ENCODE results near the gene GTF2H3. TPM values are rescaled to one million over a fixed set of nuclear protein-coding genes. Genes with fewer than 3 reads are reported as not detected.
"Not testable (repeated sequence)": the region's sequence is repeated elsewhere in the genome, so short reads cannot be mapped to it uniquely, and the experiment has no call there.

The GTF2H3 gene
- total RNA-seq (2014; rRNA removed; shearing (Covaris generic)) = 61.3 and 67.7 TPM in 2 replicates

DNA sequence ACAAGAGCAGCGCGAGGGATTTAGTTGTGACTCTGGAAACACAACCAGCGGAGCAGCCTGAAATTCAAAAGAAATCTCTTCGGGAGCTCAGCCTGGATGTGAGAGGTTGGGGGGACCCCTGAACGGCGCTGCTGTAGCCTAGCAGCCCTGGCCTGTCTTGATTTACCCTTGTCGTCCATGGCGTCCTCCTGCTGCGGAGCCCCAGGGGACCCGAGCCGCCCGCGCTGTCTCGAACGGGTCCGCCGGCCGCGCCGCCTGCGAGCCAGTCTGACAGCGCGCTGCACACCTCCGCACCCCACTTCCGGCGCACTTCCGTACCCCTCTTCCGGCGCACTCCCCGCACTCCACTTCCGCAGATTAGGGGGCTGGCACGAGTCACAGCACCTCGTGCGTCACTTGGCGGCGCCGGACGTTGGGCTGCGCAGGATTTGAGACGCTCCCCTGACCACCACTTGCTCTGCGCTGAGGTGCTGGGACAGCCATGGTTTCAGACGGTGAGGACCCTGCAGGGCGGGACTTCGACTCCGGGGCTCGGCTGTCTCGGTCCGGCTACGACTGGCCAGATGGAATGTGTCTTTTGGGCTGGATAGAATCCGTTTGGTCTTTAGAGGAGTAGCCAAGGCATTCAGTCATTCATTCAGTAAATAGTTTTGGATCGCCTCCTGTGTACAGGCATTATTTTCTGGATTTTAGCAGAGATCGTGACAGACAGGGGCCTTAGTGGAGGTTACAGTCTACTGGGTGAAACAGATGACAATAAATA is at the start of gene GTF2H3, which contains the start of gene EIF2B1:
TSS of gene GTF2H3 (plus strand) at position 451 of the 763 bp plus-strand sequence. CDS start at position 482, 31 bp downstream.
TSS of gene EIF2B1 (minus strand) at position 308 of the 763 bp plus-strand sequence. CDS start at position 179, 129 bp downstream.
- DNase-seq (ENCODE audit: low read depth) = peak; percentile 96

DNA sequence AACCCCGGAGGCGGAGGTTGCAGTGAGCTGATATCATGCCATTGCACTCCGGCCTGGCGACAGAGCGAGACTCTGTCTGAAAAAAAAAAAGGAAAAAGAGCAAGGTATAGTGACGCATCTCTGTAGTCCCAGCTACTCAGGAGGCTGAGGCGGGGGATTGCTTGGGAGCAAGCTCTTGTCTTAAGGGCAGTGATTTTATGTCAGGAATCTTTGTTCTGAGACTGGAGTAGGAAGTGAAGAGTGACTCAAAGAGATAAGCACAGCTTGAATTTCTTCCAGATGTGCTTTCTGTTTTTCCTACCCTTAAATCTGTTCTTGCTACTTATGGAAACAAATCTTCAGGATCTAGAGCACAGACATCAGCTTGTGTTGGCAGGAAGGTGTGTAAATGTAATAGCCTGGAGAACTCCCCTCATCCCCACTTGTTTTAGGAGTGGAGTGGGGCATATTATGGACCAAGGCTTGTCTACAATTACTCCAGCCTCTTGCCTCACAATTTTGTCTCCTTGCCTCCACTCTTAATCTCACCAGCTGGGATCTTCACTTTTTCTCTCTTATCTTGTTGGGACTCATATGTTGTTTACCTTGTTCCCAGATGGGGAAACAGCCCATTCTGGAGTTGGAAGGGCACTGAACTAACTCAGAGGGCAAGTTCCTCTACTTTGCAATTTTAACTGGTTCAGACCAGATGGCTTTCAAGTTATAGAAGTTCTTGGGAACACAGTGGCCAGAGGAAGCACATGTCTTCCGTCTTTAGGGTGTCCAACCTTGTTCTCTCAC is 41.7 kb upstream of the GTF2H3 start:
- no peak for DNase-seq (ENCODE audit: low read depth)

GRCh38 chr12:123595729-123596128 is 37.9 kb upstream of the GTF2H3 start:
- peak; percentile 20 for DNase-seq (ENCODE audit: low read depth)

DNA sequence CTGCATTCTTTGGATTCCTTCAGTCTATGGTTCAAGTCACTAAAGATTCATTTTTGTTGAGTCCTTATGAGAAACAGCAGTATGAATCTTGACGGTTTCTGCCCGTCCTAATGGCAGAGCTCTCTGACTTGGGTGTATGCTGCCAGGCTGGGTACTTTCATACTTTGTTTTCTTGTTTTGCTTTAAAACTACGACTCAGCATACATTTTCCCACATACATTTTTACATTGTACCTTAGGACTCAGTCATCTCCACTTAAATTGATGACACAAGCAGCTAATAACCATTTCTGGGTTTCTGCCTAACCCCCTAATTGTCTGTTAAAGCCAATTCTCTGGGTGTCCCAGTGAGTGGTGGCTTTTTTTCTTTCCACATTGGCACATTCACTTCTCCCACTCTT is 36.5 kb upstream of the GTF2H3 start:
- no peak for DNase-seq (ENCODE audit: low read depth)

DNA sequence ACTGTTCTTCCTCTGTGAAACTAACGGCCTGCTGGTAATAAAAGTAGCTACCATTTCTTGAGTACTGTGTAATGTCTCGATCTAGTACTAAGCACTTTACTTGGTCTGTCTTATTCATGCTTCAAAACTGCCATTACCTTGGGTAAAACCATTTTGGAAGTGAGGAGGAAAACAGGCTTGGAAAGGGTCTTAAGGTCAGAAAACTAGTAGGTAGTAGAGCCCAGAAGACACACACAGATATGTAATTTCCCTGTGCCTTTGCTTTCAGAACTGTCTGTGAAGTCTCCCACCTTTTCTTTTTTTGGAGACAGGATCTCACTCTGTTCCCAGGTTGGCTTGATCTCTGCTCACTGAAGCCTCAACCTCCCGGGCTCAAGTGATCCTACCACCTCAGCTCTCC is 35.1 kb upstream of the GTF2H3 start:
- DNase-seq (ENCODE audit: low read depth) = no peak

DNA sequence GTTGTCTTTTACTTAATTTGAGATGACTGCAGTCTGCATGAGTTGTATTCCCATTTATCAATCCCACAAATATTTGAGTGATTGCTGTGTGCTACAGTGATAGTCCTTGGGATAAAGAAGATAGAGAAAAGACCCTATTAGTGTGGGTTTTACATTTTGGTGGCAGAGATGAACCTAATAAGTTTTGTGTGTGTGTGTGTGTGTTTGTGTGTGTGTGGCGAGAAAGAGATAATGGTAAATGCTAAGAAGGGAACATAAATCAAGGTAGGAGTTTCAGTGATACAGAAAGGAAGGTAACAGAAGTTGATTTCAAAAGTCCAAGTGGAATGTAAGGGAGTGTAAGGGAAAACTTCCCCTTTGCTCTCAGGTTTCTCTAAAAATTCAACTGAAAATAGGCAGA is 34.3 kb upstream of the GTF2H3 start:
- DNase-seq (ENCODE audit: low read depth) = no peak

DNA sequence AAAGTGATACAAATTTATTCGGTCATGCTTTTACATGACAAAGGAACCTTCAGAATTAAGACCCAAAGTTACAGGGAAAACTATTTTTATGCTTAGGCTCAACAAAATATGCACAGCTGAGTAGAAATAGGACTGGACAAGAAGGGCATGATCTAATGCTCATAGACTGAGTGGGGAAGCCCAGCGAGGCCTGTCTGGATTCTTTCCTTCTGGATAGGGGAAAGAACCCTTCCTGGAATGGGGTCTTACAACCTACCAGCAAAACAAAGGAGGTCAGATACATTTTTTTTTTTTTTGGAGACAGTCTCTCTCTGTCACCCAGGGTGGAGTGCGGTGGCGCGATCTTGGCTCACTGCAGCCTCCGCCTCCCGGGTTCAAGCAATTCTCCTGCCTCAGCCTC is 33.9 kb upstream of the GTF2H3 start:
- no peak for DNase-seq (ENCODE audit: low read depth)

GRCh38 chr12:123601602-123602489 is 31.8 kb upstream of the GTF2H3 start, which contains the start of gene DDX55:
TSS of gene DDX55 (plus strand) at chr12:123602099. CDS start at chr12:123602149, 50 bp downstream.
- DNase-seq (ENCODE audit: low read depth) = peak; percentile 78

DNA sequence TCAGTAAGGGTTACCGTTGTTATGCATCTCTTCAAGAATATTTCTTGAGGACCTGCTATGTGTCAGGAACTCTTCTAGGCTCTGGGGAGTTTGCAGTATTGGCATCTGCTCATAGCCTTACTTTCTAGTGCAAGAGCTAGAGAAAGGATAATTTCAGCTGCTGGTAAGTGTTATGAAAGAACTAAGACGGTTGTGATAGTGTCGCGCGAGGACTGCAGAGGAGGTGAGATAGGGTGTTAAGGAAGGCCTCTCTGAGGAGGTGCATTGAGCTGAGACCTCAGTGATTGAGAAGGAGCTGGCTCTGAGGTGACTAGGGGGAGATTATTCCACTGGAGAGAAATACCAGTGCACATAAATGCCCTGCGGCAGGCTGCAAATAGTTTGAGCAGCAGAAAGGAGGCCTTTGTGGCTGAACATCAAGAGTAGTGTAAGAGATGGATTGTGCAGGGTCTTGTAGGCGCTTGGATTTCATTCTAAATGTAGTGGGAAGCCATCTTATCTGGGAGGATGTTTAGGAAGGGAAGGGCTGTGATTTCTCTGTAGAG is 30.9 kb upstream of the GTF2H3 start:
- peak; percentile 14 for DNase-seq (ENCODE audit: low read depth)

GRCh38 chr12:123603495-123603894 is 30.1 kb upstream of the GTF2H3 start:
- DNase-seq (ENCODE audit: low read depth) = not testable (repeated sequence)

DNA sequence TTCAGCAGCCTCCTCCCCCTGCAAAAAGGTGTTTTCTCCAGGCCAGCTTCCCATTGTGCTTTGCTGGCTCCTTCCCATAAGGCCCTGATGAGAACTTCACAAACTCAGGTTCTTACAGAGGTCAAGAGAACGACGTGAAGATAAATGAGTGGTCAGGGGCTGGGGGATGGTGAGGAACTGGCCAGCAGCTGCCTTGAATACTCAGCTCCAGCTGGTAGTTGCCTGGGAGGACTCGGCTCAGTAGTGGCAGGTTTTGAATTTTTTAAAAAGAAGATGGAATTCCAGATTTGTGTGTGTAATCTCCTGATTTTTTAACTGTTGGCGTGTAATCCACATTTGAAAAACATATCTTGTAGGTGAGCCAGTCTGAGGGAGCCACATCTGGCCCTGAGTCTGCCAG is 25.9 kb upstream of the GTF2H3 start:
- DNase-seq (ENCODE audit: low read depth) = no peak

DNA sequence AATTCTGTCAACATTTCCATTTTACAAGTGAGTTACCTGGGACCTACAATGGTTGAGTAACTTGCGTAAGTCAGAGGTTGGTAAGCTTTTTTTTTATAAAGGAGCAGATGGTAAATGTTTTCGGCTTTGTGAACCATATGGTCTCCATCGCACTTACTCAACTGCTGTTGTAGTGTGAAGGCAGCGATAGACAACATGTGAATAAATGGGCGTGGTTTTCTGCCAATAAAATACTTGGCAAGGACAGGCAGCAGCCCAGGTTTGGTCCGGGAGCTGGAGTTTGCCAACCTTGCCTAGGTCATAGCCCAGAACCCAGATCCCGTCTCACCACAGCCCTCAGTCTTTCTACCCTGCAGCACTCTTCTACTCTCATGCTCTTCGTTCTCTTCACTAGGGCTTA is 25.4 kb upstream of the GTF2H3 start:
- DNase-seq (ENCODE audit: low read depth) = no peak

GRCh38 chr12:123614110-123614509 is 19.5 kb upstream of the GTF2H3 start:
- DNase-seq (ENCODE audit: low read depth) = no peak

DNA sequence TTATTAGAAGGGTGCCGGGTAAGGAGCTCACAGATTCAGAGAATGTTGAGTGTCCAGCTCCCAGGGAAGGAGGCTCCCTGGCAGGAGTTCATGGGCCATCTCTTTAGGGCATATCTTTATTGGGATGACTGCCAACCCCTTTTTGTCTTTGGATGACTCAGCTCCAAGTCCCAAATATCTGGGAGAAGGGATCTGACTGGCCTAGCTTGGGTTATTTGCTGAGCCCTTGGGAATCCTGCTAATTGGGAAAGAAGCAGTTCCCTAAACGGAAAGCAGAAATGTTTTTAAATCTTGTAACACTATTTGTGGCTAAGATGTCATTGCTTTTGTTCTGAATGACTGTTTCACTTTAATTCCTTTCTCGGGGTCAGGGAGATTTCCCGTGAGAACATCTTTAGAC is 19.1 kb upstream of the GTF2H3 start:
- peak; percentile 81 for DNase-seq (ENCODE audit: low read depth)

GRCh38 chr12:123617144-123617543 is 16.5 kb upstream of the GTF2H3 start:
- DNase-seq (ENCODE audit: low read depth) = no peak

GRCh38 chr12:123617580-123617979 is 16.0 kb upstream of the GTF2H3 start:
- no peak for DNase-seq (ENCODE audit: low read depth)

DNA sequence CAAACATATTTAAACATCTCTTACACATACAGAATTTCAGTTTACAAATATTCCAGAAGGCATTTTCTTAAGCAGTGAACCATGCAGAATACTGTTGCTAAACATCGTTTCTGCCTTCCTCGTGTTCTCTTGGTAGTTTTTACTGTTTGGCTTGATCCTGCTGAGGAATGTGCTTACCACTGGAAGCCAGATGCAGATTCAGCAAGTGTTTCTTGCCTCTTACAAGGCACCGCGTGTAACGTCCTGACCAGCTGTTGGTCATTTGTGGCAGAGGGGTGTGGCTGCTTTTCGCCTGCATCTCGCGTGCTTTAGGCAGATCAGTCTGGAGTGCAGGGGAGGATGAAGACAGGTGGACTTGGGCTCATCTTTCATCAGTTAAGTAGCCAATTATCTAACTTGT is 12.5 kb upstream of the GTF2H3 start:
- no peak for DNase-seq (ENCODE audit: low read depth)

DNA sequence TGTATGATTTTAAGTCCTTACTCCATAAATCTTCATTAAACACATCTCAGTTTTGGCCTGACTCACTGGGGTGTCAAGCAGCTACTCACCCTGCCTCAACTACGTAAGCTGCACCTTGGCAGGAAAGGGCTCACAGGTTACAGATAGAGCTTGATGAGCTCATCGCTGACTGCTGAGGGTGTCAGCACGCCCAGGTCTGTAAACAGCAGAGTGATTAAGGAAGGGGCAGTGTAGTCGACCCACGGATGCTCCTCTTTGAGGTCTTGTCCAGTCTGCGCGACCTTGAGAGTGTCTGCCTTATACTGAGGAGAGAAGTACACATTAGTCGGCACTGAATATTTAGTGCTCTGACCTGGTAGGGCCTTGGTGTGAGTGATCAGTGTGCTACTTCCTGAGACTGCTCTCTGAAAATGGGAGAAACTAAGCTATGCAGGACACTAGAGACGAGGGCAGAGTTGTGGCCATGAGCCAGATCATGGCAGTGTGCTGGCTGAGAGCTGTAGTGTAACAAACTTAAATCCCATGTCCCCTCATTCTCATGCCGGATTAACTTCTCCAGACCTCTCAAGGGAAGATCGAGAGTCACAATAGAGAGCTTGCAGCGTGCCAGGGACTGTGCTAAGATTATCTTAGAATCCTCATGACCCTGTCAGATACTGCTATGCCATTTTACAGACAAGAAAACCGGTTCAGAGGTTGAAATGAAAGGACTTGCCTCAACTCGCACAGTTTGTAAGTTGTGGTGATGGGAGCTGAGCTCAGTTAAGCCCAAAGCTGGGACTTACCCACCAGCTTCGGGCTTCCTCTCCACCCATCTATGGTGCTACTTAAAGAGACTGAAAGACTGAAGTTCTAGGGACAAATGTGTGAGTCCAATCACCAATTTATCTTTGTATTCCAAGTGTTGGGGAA is 11.8 kb upstream of the GTF2H3 start:
- DNase-seq (ENCODE audit: low read depth) = peak; percentile 44

DNA sequence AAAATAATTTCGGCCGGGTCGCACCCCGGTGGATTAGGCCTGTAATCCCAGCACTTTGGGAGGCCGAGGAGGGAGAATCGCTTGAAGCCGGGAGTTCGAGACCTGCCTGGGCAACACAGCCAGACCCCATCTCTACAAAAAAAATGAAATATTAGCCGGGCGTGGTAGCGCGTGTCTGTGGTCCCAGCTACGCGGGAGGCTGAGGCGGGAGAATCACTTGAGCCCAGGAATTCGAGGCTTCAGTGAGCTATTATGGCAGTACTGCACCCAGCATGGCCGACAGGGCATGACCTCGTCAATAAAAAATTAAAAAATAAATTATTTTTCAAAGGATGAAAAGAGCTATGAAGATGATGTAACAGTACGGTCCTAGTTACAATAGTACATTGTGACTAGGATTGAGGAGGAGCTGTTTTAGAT is 523 bp downstream of the GTF2H3 start:
- DNase-seq (ENCODE audit: low read depth) = no peak

DNA sequence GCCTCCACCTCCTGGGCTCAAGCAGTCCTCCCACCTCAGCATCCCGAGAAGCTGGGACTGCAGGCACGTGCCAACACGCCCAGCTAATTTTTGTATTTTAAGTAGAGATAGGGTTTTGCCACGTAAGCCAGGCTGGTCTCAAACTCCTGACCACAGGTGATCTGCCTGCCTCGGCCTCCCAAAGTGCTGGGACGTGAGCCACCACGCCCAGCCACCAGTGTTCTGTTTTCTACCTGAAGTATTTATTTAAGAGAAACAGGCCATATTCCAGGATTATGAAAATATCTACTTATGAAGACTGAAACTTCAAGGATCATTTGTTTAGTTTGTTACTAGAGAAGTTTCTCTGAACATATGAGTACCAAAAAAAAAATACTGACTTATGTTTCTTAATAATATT is 10.3 kb downstream of the GTF2H3 start:
- DNase-seq (ENCODE audit: low read depth) = no peak
